DLD1 (cell line): ENCODE measurements around the gene CNTN1.

ENCODE experiments used
- in situ Hi-C: cut with HindIII; loops from 2 replicates; pipeline ENCODE4 v1.10.0; 2017; ENCODE audit warnings: low sequenced_read_pairs

Gene CNTN1

GRCh38 chr12:41096797-41097196 is 404.6 kb downstream of the CNTN1 start:
- in situ Hi-C loops: no loop called here

GRCh38 chr12:41100572-41100971 is 408.3 kb downstream of the CNTN1 start:
- in situ Hi-C loops: no loop called here

GRCh38 chr12:41101806-41102205 is 409.6 kb downstream of the CNTN1 start:
- in situ Hi-C loops: no loop called here

- in situ Hi-C loops: no loop called here
These were observed 411.4 kb downstream of the CNTN1 start for GRCh38 chr12:41103614-41104013.

- in situ Hi-C loops: no loop called here
These were observed 414.1 kb downstream of the CNTN1 start for GRCh38 chr12:41106315-41106714.

- in situ Hi-C loops: no loop called here
These were observed 415.8 kb downstream of the CNTN1 start for GRCh38 chr12:41108032-41108431.

- in situ Hi-C loops: no loop called here
These were observed 420.7 kb downstream of the CNTN1 start for GRCh38 chr12:41112903-41113302.

- in situ Hi-C loops: no loop called here
These were observed 428.0 kb downstream of the CNTN1 start for GRCh38 chr12:41120211-41120610.

- in situ Hi-C loops: no loop called here
These were observed 429.1 kb downstream of the CNTN1 start for GRCh38 chr12:41121374-41121773.
